ENCODE results near the gene SLC47A2.

GRCh38 chr17:19644493-19645210, 71.7 kb downstream of the SLC47A2 start:
- TF ChIP-seq, protein P1, sequence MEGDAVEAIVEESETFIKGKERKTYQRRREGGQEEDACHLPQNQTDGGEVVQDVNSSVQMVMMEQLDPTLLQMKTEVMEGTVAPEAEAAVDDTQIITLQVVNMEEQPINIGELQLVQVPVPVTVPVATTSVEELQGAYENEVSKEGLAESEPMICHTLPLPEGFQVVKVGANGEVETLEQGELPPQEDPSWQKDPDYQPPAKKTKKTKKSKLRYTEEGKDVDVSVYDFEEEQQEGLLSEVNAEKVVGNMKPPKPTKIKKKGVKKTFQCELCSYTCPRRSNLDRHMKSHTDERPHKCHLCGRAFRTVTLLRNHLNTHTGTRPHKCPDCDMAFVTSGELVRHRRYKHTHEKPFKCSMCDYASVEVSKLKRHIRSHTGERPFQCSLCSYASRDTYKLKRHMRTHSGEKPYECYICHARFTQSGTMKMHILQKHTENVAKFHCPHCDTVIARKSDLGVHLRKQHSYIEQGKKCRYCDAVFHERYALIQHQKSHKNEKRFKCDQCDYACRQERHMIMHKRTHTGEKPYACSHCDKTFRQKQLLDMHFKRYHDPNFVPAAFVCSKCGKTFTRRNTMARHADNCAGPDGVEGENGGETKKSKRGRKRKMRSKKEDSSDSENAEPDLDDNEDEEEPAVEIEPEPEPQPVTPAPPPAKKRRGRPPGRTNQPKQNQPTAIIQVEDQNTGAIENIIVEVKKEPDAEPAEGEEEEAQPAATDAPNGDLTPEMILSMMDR (IDR thresholded peaks at IDR 0.05), result no peak
- TF ChIP-seq POLR2A (IDR thresholded peaks at IDR 0.05) (no peak), POLR2AphosphoS5 (IDR thresholded peaks at IDR 0.05) (no peak)
